A549 (cell line): ENCODE data around the gene METTL24. TPM values are rescaled to one million over a fixed set of nuclear protein-coding genes. Genes with fewer than 3 reads are reported as not detected.
"Not testable (repeated sequence)": the region's sequence is repeated elsewhere in the genome, so short reads cannot be mapped to it uniquely, and the experiment has no call there.

Experiments used
- ATAC-seq, 2 experiments: fragments of 200-7000 bp in 1 of 2; fragments of >200 bp in 1 of 2; cut with Nextera tagmentation in 1 of 2; cut with Tn5 transposase in 1 of 2; 3 replicates each; pipeline versions ENCODE4 v1.8.0 to v1.9.1; 2018 to 2020; ENCODE audit warnings: mild to moderate bottlenecking in 1 of 2, moderate library complexity in 1 of 2
- CTCF ChIA-PET: fragments of 300-600 bp; sonication (Branson Sonifier 250); formaldehyde crosslinking; extraction: SDS; loops from one replicate; lab custom pipeline; 2021; ENCODE audit warnings: antibody characterized with exemption, inconsistent platforms; lab: Yijun Ruan, JAX
- POLR2A ChIA-PET: fragments of 350-600 bp; formaldehyde crosslinking; extraction: SDS; loops from one replicate; lab custom pipeline; 2021; ENCODE audit warnings: antibody characterized with exemption, inconsistent platforms; lab: Yijun Ruan, JAX
- DNase-seq, 2 experiments: peaks; one replicate each; pipeline versions ENCODE4 v3.0.0 to v3.0.0-alpha.2; 2011 to 2016; ENCODE audit warnings: low read depth in 1 of 2, low spot score in 1 of 2
- FAIRE-seq: peaks from 2 replicates; lab custom pipeline; 2011; peaks lifted over from hg19 to GRCh38; lab: Jason Lieb, UNC
- H3K27ac ChIP-seq, 2 experiments: fragments of >200 bp; sonication (Bioruptor Twin); formaldehyde crosslinking; 3 replicates each; pipeline ENCODE4 v1.5.1; 2016 to 2017
- H3K4me1 ChIP-seq: fragments of >200 bp; sonication (Bioruptor Twin); formaldehyde crosslinking; 3 replicates; pipeline ENCODE4 v1.6.1; 2016
- H3K4me2 ChIP-seq: fragments of >200 bp; sonication (Bioruptor Twin); formaldehyde crosslinking; 3 replicates; pipeline ENCODE4 v1.6.1; 2016
- H3K4me3 ChIP-seq: fragments of >200 bp; sonication (Bioruptor Twin); formaldehyde crosslinking; 3 replicates; pipeline ENCODE4 v1.5.1; 2016
- H3K9me3 ChIP-seq: fragments of >200 bp; sonication (Bioruptor Twin); formaldehyde crosslinking; 3 replicates; pipeline ENCODE4 v1.6.1; 2016
- ATOH8 ChIP-seq: fragments of 250-450 bp; sonication (Bioruptor Pico); IDR thresholded peaks from 2 replicates; pipeline ENCODE4 v1.5.0; 2020; ENCODE audit warnings: low read depth, mild to moderate bottlenecking, moderate library complexity
- BCL3 ChIP-seq: fragments of >200 bp; sonication (Bioruptor Twin); formaldehyde crosslinking; IDR thresholded peaks from 3 replicates; pipeline ENCODE4 v1.6.1; 2016
- CEBPB ChIP-seq, 2 experiments: fragments of >200 bp in 1 of 2; sonication (Bioruptor Twin) in 1 of 2; formaldehyde crosslinking in 1 of 2; IDR thresholded peaks; 2 replicates each; pipeline ENCODE4 v1.6.1; 2012 to 2016
- CHD2 ChIP-seq: fragments of 150-350 bp; IDR thresholded peaks from 2 replicates; pipeline ENCODE4 v1.6.1; 2014; ENCODE audit warnings: low read length; ENCODE audit not compliant: partially characterized antibody
- CHD4 ChIP-seq: fragments of 200-600 bp; sonication (generic); IDR thresholded peaks from 2 replicates; pipeline ENCODE4 v1.6.1; 2016; ENCODE audit warnings: antibody characterized with exemption, mild to moderate bottlenecking, borderline replicate concordance
- CTCF ChIP-seq: fragments of >200 bp; sonication (Bioruptor Twin); formaldehyde crosslinking; IDR thresholded peaks from 3 replicates; pipeline ENCODE4 v1.5.1; 2016
- E2F6 ChIP-seq: IDR thresholded peaks from 2 replicates; pipeline ENCODE4 v1.6.1; 2012; ENCODE audit warnings: low read depth, borderline replicate concordance
- GATA3 ChIP-seq: IDR thresholded peaks from 2 replicates; pipeline ENCODE4 v1.6.1; 2012; ENCODE audit warnings: borderline replicate concordance
- HES2 ChIP-seq: fragments of >200 bp; sonication (Bioruptor Twin); formaldehyde crosslinking; IDR thresholded peaks from 2 replicates; pipeline ENCODE4 v1.6.1; 2016
- HEYL ChIP-seq: fragments of 250-450 bp; sonication (Bioruptor Pico); IDR thresholded peaks from 2 replicates; pipeline ENCODE4 v1.8.0; 2021; ENCODE audit warnings: mild to moderate bottlenecking, moderate library complexity
- HMGXB4 ChIP-seq: fragments of 250-450 bp; sonication (Bioruptor Pico); IDR thresholded peaks from 2 replicates; pipeline ENCODE4 v1.5.0; 2021; ENCODE audit warnings: mild to moderate bottlenecking, moderate library complexity, borderline replicate concordance
- HOXB13 ChIP-seq: fragments of 250-450 bp; sonication (Bioruptor Pico); IDR thresholded peaks from 2 replicates; pipeline ENCODE4 v1.5.0; 2020; ENCODE audit warnings: low read depth, mild to moderate bottlenecking, moderate library complexity
- MAFK ChIP-seq: fragments of 450-650 bp; IDR thresholded peaks from 2 replicates; pipeline ENCODE4 v1.6.1; 2014; ENCODE audit not compliant: partially characterized antibody
- MAX ChIP-seq: IDR thresholded peaks from 2 replicates; pipeline ENCODE4 v1.6.1; 2012
- MAZ ChIP-seq: fragments of 150-350 bp; IDR thresholded peaks from 2 replicates; pipeline ENCODE4 v1.6.1; 2014; ENCODE audit warnings: antibody characterized with exemption, low read depth, low read length, borderline replicate concordance
- NFE2L2 ChIP-seq: fragments of 150-350 bp; conservative IDR thresholded peaks from 2 replicates; pipeline ENCODE4 v1.6.1; 2014; ENCODE audit warnings: low read length
- PHF8 ChIP-seq: fragments of 200-600 bp; sonication (generic); IDR thresholded peaks from 2 replicates; pipeline ENCODE4 v1.6.1; 2016; ENCODE audit warnings: low read depth, mild to moderate bottlenecking, antibody characterized with exemption, moderate library complexity, borderline replicate concordance
- RARB ChIP-seq: fragments of 250-450 bp; sonication (Bioruptor Pico); IDR thresholded peaks from 2 replicates; pipeline ENCODE4 v1.8.0; 2021; ENCODE audit warnings: mild to moderate bottlenecking, moderate library complexity
- RCOR1 ChIP-seq: fragments of 150-350 bp; IDR thresholded peaks from 2 replicates; pipeline ENCODE4 v1.6.1; 2014; ENCODE audit warnings: antibody characterized with exemption, low read length, low read depth
- RFX5 ChIP-seq: fragments of 450-650 bp; IDR thresholded peaks from 2 replicates; pipeline ENCODE4 v1.7.1; 2014; ENCODE audit warnings: antibody characterized with exemption, mild to moderate bottlenecking, moderate library complexity
- SREBF2 ChIP-seq: fragments of 450-650 bp; IDR thresholded peaks from 2 replicates; pipeline ENCODE4 v1.6.1; 2014; ENCODE audit warnings: mild to moderate bottlenecking, moderate library complexity
- ZSCAN20 ChIP-seq: fragments of 250-450 bp; sonication (Bioruptor Pico); IDR thresholded peaks from 2 replicates; pipeline ENCODE4 v1.8.0; 2022; ENCODE audit warnings: mild to moderate bottlenecking, moderate library complexity
- WGBS: methylation state at CpG from one replicate; pipeline ENCODE4 v1.1.6; 2017; ENCODE audit errors: missing lambda C conversion rate; 5-methylcytosine and 5-hydroxymethylcytosine counted together
- polyA plus RNA-seq, 4 experiments: library from polyadenylated mRNA; depleted of rRNA in 3 of 4; stranded (reverse); fragments of >200 nt; fragmentation: RNase III in 1 of 4; extraction: RNeasy Plus Mini Kit Qiagen cat#74134 plus additional on column Dnase treatment in 1 of 4; gene quantifications; 2 replicates in 3 of 4; 3 replicates in 1 of 4; pipeline ENCODE4 v1.2.3, GENCODE V29; 2011 to 2017

Gene METTL24
- polyA plus RNA-seq, 2 of the 4 experiments (the other 2 are of a cell fraction): not detected

- TF ChIP-seq E2F6 (no peak), GATA3 (no peak), MAX (no peak), ATOH8 (CRISPR knock-in tag) (no peak), BCL3 (no peak)
These were observed 42.8 kb downstream of the METTL24 start (continued) for GRCh38 chr6:110315207-110315868.

- no peak overlapping the region for H3K4me3 ChIP-seq
- no peak for DNase-seq
- TF ChIP-seq PHF8 (no peak), MAZ (no peak), RFX5 (no peak), MAX (no peak), HEYL (no peak), RCOR1 (no peak), ZSCAN20 (CRISPR knock-in tag) (no peak), SREBF2 (no peak), RARB (CRISPR knock-in tag) (no peak), HOXB13 (no peak), MAFK (no peak)
- ChIA-PET CTCF (no interaction called here), POLR2A (no interaction called here)
- H3K27ac ChIP-seq: no peak overlapping the region
- no peak for ATAC-seq
- no peak for FAIRE-seq
- H3K4me1 ChIP-seq: no peaks in the 10 kb centered on the region
- WGBS: 28% methylated on average over 3 of the region's 3 CpGs
- H3K4me2 ChIP-seq: no peak overlapping the region
- H3K9me3 ChIP-seq: no peaks in the 10 kb centered on the region
These were observed 47.2 kb downstream of the METTL24 start for GRCh38 chr6:110310861-110311446.

GRCh38 chr6:110309432-110309831 lies 48.7 kb downstream of the METTL24 start:
- FAIRE-seq, H3K27ac ChIP-seq, ATAC-seq, H3K4me1 ChIP-seq, H3K9me3 ChIP-seq, DNase-seq, H3K4me3 ChIP-seq, H3K4me2 ChIP-seq, CTCF ChIA-PET, POLR2A ChIA-PET: not testable (repeated sequence)
- WGBS: 20% methylated on average over 4 of the region's 4 CpGs

GRCh38 chr6:110307368-110307767 lies 50.8 kb downstream of the METTL24 start:
- 6% methylated on average over 2 of the region's 2 CpGs for WGBS
- no peaks in the 10 kb centered on the region for H3K4me1 ChIP-seq
- no peak overlapping the region for H3K4me2 ChIP-seq
- no peak for FAIRE-seq
- DNase-seq: no peak
- H3K4me3 ChIP-seq: no peak overlapping the region
- ChIA-PET CTCF (interaction anchor here (0.6 kb wide), 1 partner anchor 11 kb away, joined by 3 read pairs; no protein-coding TSS in a partner anchor), POLR2A (no interaction called here)
- no peaks in the 10 kb centered on the region for H3K9me3 ChIP-seq
- ATAC-seq: no peak
- H3K27ac ChIP-seq: no peak overlapping the region
- TF ChIP-seq ATOH8 (CRISPR knock-in tag) (no peak), CEBPB (IDR thresholded peaks at IDR 0.05) (no peak), MAZ (no peak), CHD4 (no peak), HES2 (no peak), ZSCAN20 (CRISPR knock-in tag) (no peak), NFE2L2 (no peak), HMGXB4 (CRISPR knock-in tag) (no peak), CTCF (no peak), CHD2 (no peak), HOXB13 (no peak)
